ENCODE data around the gene TMPRSS4. TPM values are rescaled to one million over a fixed set of nuclear protein-coding genes. Genes with fewer than 3 reads are reported as not detected.

TMPRSS4 gene
- total RNA-seq, 1 donor from 2014 or later: not detected

DNA sequence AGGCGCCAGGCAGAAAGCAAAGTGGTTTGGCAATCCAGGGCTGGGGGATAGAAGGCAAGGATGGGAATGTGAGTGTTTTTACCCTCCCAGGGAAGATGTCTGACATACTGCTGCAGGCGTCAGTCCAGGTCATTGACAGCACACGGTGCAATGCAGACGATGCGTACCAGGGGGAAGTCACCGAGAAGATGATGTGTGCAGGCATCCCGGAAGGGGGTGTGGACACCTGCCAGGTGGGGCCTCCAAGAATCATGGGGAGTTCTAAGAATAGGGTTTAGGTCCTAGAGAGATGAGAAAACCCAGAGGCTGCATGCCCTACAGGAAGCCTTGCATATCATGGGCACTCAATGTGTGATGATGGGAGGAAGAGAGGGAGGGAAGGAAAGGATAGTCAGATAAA is 38.2 kb downstream of the TMPRSS4 start:
- no peak for FAIRE-seq
- no peak overlapping the region for H3K27ac ChIP-seq (ENCODE audit: low read depth, low read length)
- Mint-ChIP-seq H3K36me3 (ENCODE audit: low read depth, unreplicated experiment) (no peaks in the 10 kb centered on the region), H3K27ac (ENCODE audit: unreplicated experiment) (no peak overlapping the region), H3K27me3 (ENCODE audit: low read depth, unreplicated experiment) (peaks cover 47% of the 10 kb centered on the region), H3K4me3 (ENCODE audit: unreplicated experiment) (peak overlapping the region; percentile 43), H3K4me1 (ENCODE audit: low read depth, unreplicated experiment) (no peaks in the 10 kb centered on the region), H3K9me3 (ENCODE audit: unreplicated experiment) (no peaks in the 10 kb centered on the region)
- no peaks in the 10 kb centered on the region for H3K9me3 ChIP-seq (ENCODE audit: insufficient read depth, low read depth, low read length)
- no peak for DNase-seq (ENCODE audit: low read depth)
- TF ChIP-seq EZH2 (IDR thresholded peaks at IDR 0.05; ENCODE audit: insufficient read depth, low read length): no peak
- TF ChIP-seq, protein P1, sequence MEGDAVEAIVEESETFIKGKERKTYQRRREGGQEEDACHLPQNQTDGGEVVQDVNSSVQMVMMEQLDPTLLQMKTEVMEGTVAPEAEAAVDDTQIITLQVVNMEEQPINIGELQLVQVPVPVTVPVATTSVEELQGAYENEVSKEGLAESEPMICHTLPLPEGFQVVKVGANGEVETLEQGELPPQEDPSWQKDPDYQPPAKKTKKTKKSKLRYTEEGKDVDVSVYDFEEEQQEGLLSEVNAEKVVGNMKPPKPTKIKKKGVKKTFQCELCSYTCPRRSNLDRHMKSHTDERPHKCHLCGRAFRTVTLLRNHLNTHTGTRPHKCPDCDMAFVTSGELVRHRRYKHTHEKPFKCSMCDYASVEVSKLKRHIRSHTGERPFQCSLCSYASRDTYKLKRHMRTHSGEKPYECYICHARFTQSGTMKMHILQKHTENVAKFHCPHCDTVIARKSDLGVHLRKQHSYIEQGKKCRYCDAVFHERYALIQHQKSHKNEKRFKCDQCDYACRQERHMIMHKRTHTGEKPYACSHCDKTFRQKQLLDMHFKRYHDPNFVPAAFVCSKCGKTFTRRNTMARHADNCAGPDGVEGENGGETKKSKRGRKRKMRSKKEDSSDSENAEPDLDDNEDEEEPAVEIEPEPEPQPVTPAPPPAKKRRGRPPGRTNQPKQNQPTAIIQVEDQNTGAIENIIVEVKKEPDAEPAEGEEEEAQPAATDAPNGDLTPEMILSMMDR (IDR thresholded peaks at IDR 0.05; ENCODE audit: insufficient read depth, low read depth, low read length): no peak
- H3K79me2 ChIP-seq (ENCODE audit: insufficient read depth, low read length): no peaks in the 10 kb centered on the region
- no peak overlapping the region for H3K4me3 ChIP-seq (ENCODE audit: insufficient read depth, low read depth, low read length)
- no peaks in the 10 kb centered on the region for H4K20me1 ChIP-seq (ENCODE audit: insufficient read depth, low read length)
- H3K9ac ChIP-seq (ENCODE audit: low read length): no peak overlapping the region
- H2AFZ ChIP-seq (ENCODE audit: low read depth, low read length): no peak overlapping the region
- H3K36me3 ChIP-seq (ENCODE audit: insufficient read depth, low read length): no peaks in the 10 kb centered on the region
- no peak overlapping the region for H3K4me2 ChIP-seq (ENCODE audit: low read length)
- no peaks in the 10 kb centered on the region for H3K27me3 ChIP-seq (ENCODE audit: insufficient read depth, low read length)
- no peaks in the 10 kb centered on the region for H3K4me1 ChIP-seq (ENCODE audit: insufficient read depth, low read length)

DNA sequence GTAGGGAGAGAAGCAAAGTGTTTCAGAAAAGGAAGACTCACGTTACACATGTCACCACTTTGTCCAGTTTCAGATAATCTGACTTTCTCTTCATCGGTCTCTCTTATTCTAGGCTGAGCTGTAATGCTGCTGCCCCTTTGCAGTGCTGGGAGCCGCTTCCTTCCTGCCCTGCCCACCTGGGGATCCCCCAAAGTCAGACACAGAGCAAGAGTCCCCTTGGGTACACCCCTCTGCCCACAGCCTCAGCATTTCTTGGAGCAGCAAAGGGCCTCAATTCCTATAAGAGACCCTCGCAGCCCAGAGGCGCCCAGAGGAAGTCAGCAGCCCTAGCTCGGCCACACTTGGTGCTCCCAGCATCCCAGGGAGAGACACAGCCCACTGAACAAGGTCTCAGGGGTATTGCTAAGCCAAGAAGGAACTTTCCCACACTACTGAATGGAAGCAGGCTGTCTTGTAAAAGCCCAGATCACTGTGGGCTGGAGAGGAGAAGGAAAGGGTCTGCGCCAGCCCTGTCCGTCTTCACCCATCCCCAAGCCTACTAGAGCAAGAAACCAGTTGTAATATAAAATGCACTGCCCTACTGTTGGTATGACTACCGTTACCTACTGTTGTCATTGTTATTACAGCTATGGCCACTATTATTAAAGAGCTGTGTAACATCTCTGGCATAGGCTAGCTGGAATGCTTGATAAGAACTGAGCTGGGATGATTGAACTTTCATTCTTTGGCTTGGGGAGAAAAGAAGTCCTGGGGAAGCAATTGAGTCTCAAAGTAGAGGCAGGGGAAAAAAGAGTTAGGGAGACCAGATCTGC is 41.1 kb downstream of the TMPRSS4 start:
- no peaks in the 10 kb centered on the region for H3K4me1 Mint-ChIP-seq (ENCODE audit: low read depth, unreplicated experiment)

More for the DNA sequence above, 41.1 kb downstream of the TMPRSS4 start:
- Histone ChIP-seq H3K27ac (ENCODE audit: low read depth, low read length) (no peak overlapping the region), H3K36me3 (ENCODE audit: insufficient read depth, low read length) (no peaks in the 10 kb centered on the region), H3K9ac (ENCODE audit: low read length) (no peak overlapping the region), H3K4me3 (ENCODE audit: insufficient read depth, low read depth, low read length) (no peak overlapping the region), H4K20me1 (ENCODE audit: insufficient read depth, low read length) (no peaks in the 10 kb centered on the region), H3K4me1 (ENCODE audit: insufficient read depth, low read length) (no peaks in the 10 kb centered on the region), H3K9me3 (ENCODE audit: insufficient read depth, low read depth, low read length) (no peaks in the 10 kb centered on the region), H2AFZ (ENCODE audit: low read depth, low read length) (no peak overlapping the region), H3K27me3 (ENCODE audit: insufficient read depth, low read length) (peaks cover 4% of the 10 kb centered on the region), H3K4me2 (ENCODE audit: low read length) (no peak overlapping the region), H3K79me2 (ENCODE audit: insufficient read depth, low read length) (no peaks in the 10 kb centered on the region)
- TF ChIP-seq, protein P1 (IDR thresholded peaks at IDR 0.05; ENCODE audit: insufficient read depth, low read depth, low read length): no peak
- no peak for TF ChIP-seq EZH2 (IDR thresholded peaks at IDR 0.05; ENCODE audit: insufficient read depth, low read length)
- no peak overlapping the region for H3K4me3 Mint-ChIP-seq (ENCODE audit: unreplicated experiment)
- no peak overlapping the region for H3K27ac Mint-ChIP-seq (ENCODE audit: unreplicated experiment)
- H3K27me3 Mint-ChIP-seq (ENCODE audit: low read depth, unreplicated experiment): peaks cover 39% of the 10 kb centered on the region
- no peak for FAIRE-seq
- H3K9me3 Mint-ChIP-seq (ENCODE audit: unreplicated experiment): no peaks in the 10 kb centered on the region
- H3K36me3 Mint-ChIP-seq (ENCODE audit: low read depth, unreplicated experiment): no peaks in the 10 kb centered on the region
- DNase-seq (ENCODE audit: low read depth): no peak

Data from astrocyte (in vitro differentiated cells and primary cell).